Stimulated activated CD8-positive, alpha-beta memory T cell treated with anti-CD3 and anti-CD28 coated beads, Interleukin-4, amount 100 ng/mL, for 1 hour (primary cell): Measurements from ENCODE around the gene TPST1.

Experiments
- DNase-seq, 2 donors: peaks; one replicate each; pipeline ENCODE4 v3.0.0-alpha.2; 2020; ENCODE audit warnings: low read depth in 2 of 2, low spot score in 1 of 2

TPST1 gene

GRCh38 chr7:66281678-66282590 lies 76.8 kb downstream of the TPST1 start:
- DNase-seq, result no peak

- no peak for DNase-seq
Measured at GRCh38 chr7:66282591-66282935, 77.4 kb downstream of the TPST1 start.

- no peak for DNase-seq
Measured at GRCh38 chr7:66283003-66283920, 78.1 kb downstream of the TPST1 start.

GRCh38 chr7:66296001-66296521 lies 90.9 kb downstream of the TPST1 start:
- no peak for DNase-seq

- no peak for DNase-seq
Measured at GRCh38 chr7:66296557-66296956, 91.4 kb downstream of the TPST1 start.

- no peak for DNase-seq
Measured at GRCh38 chr7:66297579-66297978, 92.4 kb downstream of the TPST1 start.

GRCh38 chr7:66301249-66301648 lies 96.1 kb downstream of the TPST1 start:
- no peak for DNase-seq

- DNase-seq, result no peak
Measured at GRCh38 chr7:66301737-66302136, 96.6 kb downstream of the TPST1 start.

- no peak for DNase-seq
Measured at GRCh38 chr7:66303454-66304155, 98.5 kb downstream of the TPST1 start.

- DNase-seq, result no peak
Measured at GRCh38 chr7:66304536-66304935, 99.4 kb downstream of the TPST1 start.

GRCh38 chr7:66306243-66306642 lies 101.1 kb downstream of the TPST1 start:
- DNase-seq, result no peak

GRCh38 chr7:66307591-66308215 lies 102.6 kb downstream of the TPST1 start:
- no peak for DNase-seq

GRCh38 chr7:66308411-66308810 lies 103.3 kb downstream of the TPST1 start:
- DNase-seq, result no peak

- DNase-seq, result no peak
Measured at GRCh38 chr7:66310620-66311019, 105.5 kb downstream of the TPST1 start.

GRCh38 chr7:66313886-66314568 lies 108.9 kb downstream of the TPST1 start:
- DNase-seq, result no peak

- DNase-seq, result no peak
Measured at GRCh38 chr7:66315192-66315591, 110.1 kb downstream of the TPST1 start.

- DNase-seq, result no peak
Measured at GRCh38 chr7:66319407-66319979, 114.4 kb downstream of the TPST1 start.

- no peak for DNase-seq
Measured at GRCh38 chr7:66321283-66321682, 116.1 kb downstream of the TPST1 start.

- DNase-seq, result no peak
Measured at GRCh38 chr7:66323114-66323796, 118.1 kb downstream of the TPST1 start.
